DLD1 (cell line): Measurements from ENCODE around the gene B4GALNT3.
"Not testable (repeated sequence)": the region's sequence is repeated elsewhere in the genome, so short reads cannot be mapped to it uniquely, and the experiment has no call there.

ENCODE experiments used
- in situ Hi-C: cut with HindIII; loops from 2 replicates; pipeline ENCODE4 v1.10.0; 2017; ENCODE audit warnings: low sequenced_read_pairs

Gene B4GALNT3

DNA sequence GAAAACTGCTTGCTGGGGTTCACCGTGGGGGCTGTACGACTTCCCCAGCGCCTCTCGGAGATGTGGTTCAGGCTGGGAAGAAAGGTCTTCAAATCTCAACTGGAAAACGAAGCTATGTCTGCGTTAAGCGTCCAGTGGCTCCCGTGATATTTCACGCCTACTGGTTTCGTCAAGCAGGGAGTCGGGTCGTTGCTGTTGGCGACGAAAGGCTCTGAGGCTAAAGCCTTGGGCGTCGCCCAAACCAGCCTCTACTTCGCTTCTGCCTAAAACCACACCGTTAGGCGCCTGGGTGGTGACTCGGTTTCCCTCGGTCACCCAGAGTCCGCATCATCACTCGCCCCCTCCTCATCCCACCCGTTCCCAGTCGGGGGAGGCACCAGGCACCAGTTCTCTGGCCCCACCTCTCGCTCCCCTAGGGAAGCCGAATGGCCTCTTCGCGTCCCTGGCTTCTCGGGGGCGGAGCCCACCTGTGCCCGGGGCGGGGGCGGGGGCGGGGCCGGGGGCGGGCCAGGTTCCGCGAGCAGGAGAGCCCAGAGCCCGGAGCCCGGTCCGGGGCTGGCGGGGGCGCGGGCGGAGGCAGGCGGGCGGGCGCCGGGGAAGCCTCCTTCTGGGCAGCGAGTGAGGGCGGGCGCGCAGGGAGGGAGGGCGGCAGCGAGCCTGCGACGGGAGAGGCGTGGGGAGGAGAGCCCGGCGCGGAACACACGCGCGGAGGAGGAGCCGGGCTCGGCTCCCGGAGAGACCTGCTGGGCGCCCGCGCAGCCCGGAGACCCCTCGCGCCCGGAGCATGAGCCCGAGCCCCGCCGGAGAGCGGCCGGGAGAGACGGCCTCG, at the start of gene B4GALNT3:
Gene B4GALNT3, plus strand, starts transcription at position 510 of the 829 bp plus-strand sequence. CDS start 438 bp downstream, outside the sequence.
- in situ Hi-C loops: no loop called here

GRCh38 chr12:414859-415258, 44.9 kb upstream of the B4GALNT3 start:
- in situ Hi-C loops: no loop called here

DNA sequence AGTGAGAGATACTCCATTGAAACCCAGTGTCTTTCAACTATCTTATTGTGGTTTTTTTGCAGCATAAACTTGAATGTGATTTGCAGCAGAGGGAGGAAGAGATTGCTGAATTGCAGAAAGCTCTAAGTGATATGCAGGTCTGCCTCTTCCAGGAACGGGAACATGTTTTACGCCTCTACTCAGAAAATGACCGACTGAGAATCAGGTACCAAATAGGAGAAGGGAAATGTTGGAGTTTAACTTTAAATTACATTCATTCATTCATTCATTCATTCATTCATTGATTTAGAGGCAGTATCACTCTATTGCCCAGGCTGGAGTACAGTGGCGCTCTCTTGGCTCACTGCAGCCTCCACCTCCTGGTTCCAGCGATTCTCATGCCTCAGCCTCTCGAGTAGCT, 41.3 kb upstream of the B4GALNT3 start:
- in situ Hi-C loops: no loop called here

- in situ Hi-C loops: no loop called here
These were observed 37.2 kb upstream of the B4GALNT3 start for GRCh38 chr12:422526-422925.

- in situ Hi-C loops: not testable (repeated sequence)
These were observed 24.0 kb upstream of the B4GALNT3 start for GRCh38 chr12:435737-436136.

DNA sequence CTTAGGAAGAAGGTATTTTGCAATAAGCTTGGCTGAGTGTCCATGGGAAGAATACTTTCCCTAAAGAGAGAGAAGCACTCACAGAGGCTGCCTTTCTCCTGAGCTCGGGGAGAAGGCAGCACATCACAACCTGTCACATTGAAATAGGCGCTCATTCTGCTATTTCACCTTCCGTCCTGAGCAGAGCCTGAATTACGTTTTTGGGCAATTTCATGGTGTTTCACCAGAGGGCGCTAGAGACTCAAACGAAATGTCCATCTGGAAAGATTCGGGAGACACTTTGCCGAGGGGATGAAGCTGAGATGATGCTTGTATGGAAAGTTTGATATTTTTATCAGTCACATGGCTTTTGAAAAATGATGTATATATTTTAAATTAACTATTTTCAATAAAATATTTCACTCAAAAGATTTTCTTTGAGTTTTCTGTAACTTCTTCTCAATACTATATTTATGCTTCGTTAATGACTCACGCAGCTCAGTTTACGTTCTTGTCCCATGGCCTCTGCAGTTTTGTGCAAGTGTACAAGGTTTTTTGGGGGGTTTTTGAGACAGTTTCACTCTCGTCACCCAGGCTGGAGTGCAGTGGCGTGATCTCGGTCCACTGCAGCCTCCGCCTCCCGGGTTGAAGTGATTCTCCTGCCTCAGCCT, 17.4 kb upstream of the B4GALNT3 start:
- in situ Hi-C loops: loop anchor here (5.0 kb wide), 1 partner anchor 100 kb away; no protein-coding TSS in a partner anchor

- in situ Hi-C loops: no loop called here
These were observed 12.6 kb upstream of the B4GALNT3 start for GRCh38 chr12:447141-447540.

GRCh38 chr12:449203-449602, 10.5 kb upstream of the B4GALNT3 start:
- in situ Hi-C loops: no loop called here

DNA sequence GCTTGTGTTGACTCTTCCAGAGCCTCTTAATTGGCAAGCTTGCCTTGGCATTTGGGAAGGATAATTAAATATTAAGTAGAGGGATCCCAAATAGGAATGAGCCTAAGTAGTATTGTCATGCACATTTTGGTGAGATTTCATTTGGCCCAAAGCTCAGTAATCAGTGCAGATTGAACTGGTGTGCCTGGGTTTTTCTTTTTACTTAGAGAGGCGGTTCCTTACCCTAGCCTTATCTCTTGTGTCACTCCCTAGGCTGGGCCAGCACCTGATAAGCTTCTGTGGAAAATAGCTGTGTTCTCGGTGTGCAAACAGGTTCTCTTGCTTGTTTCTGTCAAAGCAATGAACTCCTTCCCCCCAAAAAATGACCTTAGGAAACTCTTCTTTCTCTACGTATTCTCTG, 9.3 kb upstream of the B4GALNT3 start:
- in situ Hi-C loops: no loop called here

DNA sequence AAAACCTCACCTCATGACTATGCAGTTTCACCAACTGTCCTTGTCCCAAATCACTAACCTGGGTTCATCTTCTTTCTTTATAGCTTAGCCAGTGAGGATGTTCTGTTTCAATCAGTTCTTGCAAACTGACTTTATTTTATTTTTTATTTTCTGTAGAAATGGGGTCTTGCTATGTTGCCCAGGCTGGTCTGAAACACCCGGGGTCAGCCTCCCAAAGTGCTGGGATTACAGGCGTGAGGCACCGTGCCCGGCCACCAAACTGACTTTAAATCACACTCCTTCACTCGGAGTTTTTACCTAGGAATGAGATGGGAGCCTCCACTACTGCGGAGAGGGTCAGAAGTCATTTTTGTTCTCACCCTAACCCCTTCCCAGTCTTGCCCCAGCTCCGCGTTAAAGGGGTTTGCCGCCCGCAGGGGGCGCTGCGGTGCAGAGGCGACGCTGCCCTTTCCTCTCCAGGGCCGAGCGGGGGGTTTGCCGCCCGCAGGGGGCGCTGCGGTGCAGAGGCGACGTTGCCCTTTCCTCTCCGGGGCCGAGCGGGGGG, 7.0 kb upstream of the B4GALNT3 start:
- in situ Hi-C loops: no loop called here

- in situ Hi-C loops: no loop called here
These were observed 4.9 kb upstream of the B4GALNT3 start for GRCh38 chr12:454833-455232.

- in situ Hi-C loops: no loop called here
These were observed 3.9 kb upstream of the B4GALNT3 start for GRCh38 chr12:455821-456220.

DNA sequence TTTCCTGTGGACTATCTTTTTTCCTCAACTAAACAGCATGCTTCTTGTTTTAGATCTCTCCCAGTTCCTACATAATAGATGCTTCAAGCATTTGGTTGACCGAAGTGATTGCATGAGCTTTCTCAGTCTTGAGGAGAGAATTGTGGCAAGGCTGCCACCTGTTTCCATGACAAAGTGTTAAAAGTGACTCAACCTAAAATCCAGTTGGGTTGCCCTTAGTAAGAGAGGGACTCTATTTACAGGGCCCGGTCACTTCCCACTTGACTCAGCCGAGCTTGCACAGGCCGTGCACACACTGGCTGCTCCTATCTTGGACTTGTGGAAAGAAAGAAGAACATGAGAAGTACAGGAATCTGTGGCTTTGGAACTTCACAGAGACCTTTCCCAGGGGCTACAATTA, 2.1 kb upstream of the B4GALNT3 start:
- in situ Hi-C loops: no loop called here

DNA sequence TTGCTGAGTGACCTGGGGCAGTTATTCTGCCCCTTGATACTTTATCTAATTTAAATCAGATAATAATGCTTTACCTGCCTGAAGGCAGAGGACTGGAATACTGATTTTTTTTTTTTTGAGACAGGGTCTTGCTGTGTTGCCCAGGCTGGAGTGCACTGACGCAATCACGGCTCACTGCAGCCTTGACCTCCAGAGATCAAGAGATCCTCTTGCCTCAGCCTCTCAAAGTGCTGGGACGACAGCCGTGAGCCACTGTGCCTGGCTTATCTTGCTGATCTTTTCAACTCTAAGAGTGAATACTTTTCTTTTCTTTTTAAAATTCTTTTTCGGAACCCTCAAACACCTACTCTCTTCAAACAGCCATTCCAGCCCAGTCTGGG, 699 bp upstream of the B4GALNT3 start:
- in situ Hi-C loops: no loop called here

DNA sequence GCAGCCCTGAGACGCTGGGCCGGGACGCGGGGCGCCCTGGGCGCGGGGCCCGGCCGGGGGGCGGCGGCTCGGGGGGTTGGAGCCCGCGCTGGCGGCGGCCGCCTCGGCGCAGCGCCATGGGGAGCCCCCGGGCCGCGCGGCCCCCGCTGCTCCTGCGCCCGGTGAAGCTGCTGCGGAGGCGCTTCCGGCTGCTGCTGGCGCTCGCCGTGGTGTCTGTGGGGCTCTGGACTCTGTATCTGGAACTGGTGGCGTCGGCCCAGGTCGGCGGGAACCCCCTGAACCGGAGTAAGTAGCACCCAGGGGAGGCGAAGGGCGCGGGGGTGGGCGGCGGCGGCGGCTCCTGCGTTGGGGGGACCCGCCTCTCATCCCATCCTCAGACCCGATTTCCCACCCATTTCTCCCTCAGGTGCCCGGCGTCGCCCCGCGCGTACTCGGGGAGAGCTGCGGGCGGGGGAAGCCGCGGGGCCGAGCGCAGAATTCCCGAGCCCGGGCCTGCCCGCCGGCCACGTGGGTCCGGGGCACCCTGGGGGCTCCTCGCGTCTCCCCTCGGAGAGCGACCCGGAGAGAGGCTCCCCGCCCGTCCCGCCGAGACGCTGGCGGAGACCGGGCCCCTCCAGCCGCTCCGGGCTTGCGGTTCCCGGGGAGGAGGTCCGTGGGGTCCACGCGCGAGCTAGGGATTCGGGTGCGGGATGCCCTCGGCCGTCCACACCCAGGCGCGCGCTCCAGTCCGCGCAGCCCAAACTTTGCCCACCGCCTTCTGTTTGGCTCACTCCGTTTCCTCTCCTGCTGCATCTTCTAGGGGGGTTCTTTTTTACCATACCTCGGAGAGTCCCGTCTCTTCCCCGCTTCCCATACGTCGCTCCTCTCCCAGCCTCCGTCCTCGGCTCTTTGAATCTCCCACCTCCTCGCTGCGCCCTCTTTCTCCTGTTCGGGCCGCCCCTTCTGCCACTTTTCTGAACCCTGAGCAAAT, 807 bp downstream of the B4GALNT3 start:
- in situ Hi-C loops: no loop called here

GRCh38 chr12:461425-461824, 1.7 kb downstream of the B4GALNT3 start:
- in situ Hi-C loops: no loop called here

DNA sequence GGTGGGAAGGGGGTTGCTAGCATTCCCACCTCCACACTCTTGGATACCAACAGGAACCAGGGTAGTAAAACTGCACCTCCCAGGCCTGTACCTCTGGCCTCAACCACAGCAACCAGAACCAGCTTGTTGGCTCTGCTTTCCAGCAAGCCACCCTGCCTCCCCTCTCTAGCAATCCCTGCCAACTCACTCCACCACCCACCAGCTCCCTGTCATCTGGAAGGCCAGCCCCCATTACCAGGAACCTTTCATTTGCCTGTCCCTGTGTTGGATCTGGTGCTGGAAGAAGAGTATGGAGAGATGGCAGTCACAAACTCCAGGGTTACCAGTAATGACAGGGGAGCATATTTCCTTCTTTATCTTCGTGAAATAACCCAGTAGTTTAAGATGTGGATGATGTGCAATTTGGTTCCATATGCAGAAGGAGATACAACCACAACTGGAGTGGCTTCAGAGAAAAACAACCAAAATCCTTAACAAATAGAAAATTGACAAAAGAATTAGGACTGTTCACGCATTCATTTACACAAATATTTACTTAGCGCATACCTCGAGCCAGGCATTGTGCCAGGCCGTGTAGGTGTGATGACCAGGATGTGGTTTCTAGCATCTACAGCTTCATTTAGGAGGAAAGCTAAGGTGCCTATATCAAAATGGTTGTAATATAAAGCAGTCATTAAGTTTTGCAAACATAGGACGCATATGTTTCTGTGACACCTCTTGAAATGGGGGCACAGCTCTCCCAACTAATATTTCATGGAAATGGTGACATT, 3.4 kb downstream of the B4GALNT3 start:
- in situ Hi-C loops: no loop called here

DNA sequence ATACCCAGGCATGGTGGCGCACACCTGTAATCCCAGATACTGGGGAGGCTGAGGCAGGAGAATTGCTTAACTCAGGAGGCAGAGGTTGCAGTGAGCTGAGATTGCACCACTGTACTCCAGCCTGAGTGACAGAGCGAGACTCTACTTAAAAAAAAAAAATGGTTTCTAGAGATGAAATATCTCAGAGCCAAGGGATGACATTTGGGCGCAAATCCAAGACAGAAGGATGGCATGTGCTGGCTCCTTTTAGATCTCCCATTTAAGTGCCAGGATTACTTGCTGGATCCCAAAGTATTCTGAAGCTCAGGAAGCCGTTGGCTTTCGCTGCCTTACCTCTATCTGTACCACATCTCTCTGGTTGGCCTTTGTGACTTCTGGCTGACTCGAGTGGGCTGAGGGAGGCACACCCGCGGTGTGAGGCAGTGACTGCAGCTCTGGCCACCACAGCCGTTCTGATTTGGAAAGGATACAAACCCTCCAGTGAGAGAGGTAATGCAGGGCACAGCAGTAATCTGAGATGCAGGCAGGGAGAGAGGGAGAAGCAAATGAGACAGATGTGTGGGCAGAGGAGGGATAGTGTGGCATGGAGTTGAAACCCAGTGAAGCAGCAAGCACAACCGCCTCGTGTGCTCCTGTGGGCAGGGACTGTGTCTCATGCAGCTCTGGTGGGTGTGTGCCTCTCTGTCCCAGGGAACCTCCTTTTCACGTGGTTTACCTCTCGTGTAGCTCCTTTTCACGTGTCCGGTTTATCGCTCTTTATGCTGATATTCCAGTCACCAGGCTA, 4.9 kb downstream of the B4GALNT3 start:
- in situ Hi-C loops: no loop called here

GRCh38 chr12:466039-466438, 6.3 kb downstream of the B4GALNT3 start:
- in situ Hi-C loops: no loop called here
